HG03045 (cell line): ENCODE results near the gene STX16.

Source experiments
- ATAC-seq: cut with Tn5 transposase; IDR thresholded peaks from one replicate; pipeline ENCODE4 v1.9.1; 2021; ENCODE audit warnings: mild to moderate bottlenecking, moderate library complexity; ENCODE audit not compliant: unreplicated experiment

STX16 gene

DNA sequence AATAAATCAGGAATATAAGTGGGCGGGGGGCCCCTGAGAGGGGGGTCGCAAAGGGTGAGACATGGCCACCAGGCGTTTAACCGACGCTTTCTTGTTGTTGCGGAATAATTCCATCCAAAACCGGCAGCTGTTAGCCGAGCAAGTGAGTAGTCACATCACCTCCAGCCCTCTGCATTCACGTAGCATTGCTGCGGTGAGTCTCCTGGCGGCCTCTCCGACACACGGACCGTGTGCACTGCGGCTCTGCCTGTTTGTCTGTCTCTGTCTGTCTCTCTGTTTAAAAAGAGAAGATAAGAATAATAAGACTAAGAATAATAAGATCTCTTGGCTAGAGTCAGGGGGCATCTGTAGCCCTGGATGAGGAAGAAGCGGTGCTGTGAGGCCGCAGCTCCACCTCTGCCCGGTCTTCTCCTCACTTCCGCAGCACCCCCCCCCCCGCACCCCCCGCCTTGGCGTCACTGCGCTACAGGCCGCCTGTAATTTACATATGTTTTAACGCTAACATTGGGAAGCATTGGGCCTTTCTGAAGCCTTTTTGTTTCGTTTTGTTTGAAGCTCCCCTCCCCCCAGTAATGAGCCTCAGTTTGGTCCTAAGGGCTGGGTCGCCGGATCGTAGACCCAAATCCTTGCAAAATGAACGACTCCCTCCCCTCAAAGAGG, 993 bp downstream of the STX16 start:
- peak; percentile 35 for ATAC-seq

DNA sequence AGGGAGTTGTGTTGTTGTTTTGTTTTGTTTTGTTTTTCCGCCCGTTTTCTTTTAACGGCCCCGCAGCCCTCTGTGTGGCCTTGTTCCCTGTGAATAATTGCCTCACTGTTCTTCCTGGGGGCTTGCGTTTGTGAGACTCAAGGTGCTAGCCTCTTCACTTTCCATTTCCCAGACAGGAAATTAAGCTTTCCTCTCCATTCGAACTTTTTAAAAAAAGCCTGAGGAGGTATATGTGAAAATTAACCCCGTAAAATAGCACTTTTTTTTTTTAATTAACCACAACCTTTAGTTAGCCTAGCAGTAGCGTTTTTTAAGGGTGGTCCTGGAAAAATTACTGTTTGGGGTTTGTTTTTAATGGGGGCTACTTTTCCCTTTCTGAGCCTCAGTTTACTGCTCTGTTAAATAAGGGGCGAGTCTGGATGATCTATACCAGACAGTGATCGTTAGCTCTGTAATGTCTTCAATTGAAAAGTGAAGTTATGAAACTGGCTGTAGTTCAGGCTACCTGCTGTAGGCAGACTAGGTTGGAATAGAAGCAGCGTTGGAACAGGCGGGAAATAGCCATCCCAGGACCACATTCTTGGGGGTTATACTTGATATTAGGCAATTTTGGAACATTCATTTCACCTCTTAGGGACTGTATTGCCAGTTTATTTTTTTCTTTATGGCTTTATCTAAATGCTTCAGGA, 1.7 kb downstream of the STX16 start:
- ATAC-seq: peak; percentile 6

DNA sequence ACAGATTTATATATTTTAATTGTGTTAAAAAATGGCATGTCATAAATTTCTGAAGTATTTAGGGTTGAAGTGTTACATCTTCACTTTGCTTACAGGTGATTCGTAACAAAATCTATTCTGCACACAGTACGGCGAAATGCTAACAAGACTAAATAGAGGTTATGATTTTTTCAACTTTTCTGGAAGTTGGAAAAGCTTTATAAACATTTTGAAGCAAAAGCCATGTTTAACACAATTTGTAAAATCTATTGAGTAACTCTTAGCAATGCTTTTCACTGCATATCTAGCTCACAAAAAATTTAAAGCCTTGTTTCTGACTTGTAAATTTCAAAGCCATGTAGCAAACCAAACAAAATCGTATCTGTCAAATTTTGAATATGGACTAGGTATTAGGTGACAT, 3.3 kb downstream of the STX16 start:
- ATAC-seq: no peak

DNA sequence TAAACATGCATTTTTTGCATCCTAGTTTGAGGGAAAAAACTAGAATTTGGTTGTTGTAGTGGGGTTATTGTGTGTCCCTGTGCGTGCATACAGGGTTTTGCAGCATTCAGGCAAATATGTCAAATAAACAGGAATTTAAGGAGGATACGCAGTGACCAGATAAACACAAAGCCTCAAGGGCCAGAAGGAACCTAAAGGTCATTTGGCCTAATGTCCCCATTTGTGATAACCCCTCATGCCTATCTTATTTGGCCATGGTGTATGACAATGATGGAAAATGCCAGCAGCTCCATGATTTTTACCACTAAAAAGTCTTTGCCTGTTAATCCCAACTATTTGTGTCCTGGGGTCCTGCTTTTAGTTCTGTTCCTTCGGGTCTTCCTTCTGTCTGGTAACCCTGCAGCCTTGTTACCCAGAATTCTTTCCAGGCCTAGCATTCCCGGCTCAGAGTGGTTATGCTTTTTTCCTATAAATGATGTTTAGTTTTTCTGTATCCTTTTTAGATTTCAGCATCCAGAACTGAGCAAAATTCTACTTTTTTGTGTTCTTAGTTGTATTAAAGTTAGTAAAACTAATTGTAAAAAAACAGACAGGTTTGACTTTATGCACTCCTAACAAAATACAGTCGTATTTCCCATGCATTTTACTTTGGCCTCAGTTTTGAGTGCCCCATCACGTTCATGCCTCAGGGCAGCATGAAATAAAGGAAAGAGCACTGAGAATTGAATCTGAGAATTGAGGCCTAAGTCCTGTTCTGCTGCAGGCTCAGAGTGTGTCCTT, 4.4 kb downstream of the STX16 start:
- ATAC-seq: no peak

DNA sequence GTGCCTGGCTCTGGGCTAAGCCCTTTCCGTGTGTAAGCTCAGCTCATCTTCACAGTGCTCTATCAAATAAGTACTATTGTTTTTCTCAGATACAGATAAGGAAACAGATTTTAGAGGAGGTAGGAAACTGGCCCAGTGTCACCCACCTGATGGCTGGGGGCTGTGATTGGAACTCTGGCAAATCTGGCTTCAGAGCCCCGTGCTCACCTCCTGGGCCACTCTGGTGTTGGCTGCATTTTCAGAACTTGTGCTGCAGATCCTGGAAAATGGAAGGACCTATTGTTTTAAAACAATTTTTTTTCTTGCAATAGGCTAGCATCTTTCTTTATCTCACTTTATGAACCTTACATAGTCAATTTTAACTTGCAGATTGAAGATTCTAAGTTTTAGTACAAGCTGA, 5.7 kb downstream of the STX16 start:
- ATAC-seq: no peak

DNA sequence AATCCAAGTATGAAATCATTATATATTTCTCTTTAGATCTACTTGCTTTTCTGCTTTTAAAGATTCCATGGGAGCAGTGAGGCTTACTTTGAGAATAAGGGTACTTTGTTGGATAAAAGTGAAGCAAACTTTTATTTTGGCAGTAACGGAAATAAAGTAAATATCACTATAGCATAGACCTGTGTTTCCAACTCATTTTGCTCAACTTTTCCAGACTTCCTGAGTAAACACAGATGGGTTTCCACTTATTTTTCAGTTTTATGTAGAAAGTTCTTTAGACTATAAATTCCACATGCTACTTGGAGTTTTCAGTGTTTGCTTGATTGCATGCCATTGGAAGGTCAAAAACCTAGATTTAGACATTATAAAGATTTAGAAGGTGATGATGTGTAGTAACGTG, 6.2 kb downstream of the STX16 start:
- no peak for ATAC-seq

DNA sequence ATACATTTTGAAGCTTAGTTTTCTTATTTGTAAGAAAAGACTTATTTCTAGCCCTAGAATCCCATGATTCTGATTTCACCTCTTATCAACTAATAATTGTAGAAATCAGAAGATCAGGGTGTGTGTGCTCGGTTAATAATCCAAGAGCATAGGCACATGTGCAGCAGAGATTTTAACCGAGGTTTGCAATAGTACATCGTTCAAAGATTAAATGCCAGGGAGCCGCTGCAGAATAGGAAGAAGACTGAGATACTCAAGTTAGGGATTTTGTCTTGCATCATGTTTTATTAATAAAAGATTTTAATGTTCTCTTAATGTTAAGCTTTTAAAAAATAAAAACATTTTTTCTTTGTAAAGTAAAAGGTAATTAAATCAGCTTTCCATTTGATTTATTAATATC, 6.9 kb downstream of the STX16 start:
- no peak for ATAC-seq

DNA sequence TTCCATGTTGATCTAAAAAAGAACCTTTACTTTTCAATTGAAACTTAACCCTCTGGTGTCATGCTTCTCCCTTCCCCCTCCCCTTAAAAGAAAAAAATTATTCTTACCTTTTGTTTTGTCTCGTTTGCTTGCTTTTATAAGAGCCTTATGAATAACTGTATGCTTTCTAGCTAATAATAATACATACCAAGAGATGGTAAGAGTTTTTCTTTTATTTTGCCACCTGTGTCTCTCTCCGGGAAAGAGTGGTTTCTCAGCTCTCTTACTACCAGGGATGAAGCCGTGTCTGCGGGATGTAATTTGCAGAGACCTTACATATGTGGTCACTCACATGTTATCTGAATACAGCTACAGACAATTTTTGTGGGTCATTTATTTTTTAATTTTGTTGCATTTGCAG, 7.7 kb downstream of the STX16 start:
- no peak for ATAC-seq

DNA sequence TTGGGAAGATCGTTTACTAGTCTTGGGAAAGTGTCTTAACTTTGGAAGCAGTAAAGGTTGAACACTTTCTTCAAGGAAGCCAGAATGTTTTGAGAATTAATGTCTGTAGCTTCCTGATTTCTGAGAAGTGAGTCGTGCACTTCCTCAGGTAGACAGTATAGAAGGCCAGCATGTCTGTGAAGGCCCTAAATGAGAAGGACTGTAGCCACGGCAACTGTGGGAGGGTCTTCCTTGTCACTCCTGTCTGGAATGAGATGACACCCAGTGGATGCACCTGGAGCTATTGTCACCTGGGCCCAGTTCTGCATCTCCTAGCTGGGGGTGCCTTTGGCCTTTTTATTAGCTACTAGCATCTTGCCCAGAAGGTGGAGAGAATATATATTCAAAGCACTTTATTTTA, 8.8 kb downstream of the STX16 start:
- ATAC-seq: no peak

DNA sequence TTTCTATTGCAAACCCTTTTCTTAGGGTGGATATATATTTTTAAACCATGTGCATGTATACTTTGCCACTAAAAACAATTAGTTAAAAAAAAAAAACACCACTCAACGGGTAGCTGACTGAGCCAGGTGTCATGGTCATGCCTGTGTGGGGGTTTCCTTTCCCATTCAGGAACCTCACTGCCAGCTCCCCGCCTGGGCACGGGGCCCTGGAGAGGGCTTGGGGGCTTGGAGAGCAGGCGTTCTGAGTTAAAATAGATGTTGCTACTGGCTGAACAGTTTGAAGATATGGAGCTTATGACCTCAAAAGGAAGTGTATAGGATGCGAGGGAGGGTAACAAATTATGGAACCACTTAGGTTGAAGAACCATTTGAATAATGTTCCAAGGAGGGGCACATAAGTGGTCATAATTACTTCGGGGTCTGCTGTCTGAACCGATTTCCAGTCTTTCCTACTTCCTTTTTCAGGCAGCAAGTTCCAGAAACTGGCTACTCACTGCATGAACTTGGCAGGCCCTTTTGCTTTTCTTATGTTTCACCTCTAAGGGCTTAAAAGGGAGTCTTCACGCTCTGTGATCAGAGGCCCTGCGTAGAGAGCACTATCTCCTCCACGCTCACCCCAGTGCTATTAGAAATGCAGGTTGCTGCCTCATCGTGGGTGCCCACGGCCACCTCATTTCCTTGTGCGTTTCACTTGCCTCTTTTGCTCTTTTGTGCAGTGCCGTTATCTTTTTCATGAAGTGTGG, 9.9 kb downstream of the STX16 start:
- ATAC-seq: no peak

DNA sequence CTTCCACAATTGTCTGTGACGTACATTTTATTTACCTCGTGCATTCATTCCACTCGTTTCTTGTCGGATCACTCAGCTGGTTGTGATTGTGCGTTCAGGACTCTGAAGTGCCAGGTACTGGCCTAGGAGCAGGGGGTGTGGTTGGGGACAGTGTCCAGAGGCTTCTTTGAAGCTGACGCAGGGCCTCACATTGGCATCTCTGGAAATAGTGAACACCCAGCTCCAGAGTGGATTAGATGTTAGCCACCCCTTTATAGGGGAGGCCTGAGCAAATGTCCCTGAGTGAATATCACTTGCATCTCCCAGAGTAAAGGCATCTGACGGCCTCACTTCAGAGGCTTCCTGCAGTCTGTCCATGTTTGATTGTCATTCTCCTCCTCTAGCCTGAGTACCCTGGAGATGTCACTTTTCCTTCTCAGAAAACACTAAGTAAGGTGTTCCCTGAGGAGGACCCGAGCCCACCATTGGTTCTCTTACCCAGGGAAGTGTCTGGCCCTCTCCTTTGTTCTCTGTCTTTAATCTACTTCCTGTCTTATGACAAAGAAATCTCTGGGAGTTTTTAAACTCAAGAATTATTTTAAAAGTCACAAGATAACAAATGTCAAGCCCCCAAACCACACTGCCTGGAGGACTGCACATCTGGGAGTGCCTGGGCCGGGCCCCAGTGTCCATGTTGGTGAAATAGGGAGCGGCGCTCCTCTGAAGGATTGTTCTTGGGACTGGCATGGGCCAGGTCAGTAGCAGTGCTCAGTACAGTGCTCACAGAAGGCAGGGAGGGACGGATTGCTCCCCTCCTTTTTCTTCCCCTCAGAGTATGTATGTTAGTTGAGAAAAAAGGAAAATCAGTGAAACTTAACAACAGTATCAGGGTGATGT, 10.8 kb downstream of the STX16 start:
- no peak for ATAC-seq

DNA sequence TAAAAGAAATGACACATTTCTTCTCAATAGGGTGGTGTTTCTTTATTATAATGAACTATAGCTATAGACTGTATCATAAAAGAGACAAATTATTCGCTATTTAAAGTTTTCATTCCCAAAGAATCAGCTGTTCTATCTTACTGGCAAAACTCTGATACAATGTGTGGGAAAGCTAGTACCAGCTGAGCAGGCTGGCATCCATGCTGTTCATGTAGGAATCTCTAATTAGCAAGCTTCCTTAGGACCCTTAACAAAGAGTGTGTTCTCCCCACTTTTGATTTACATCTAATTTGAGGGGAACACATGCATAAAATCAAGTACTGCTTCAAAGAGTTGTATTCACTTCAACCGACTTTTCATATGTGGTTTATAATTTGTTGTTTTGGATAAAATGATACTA, 13.2 kb downstream of the STX16 start:
- no peak for ATAC-seq

DNA sequence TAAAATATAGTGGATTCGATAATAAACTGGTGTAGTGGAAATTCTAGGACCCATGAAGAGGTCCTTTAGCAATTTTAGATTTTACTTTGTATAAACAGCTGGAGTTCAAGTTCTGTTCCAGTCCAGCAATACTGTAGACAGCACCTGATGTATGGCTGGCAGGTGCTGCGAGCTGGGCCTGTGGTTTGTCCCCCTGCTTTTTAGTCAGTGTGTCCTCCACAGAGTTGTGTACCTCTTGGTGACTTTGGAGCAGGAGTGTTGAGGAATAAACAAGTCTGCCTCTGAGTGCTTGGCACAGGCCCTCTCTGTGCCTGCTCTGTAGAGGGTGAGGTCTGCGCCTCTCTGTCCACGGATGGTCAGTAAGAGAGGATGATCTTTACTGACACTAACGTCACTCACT, 13.8 kb downstream of the STX16 start:
- ATAC-seq: no peak

DNA sequence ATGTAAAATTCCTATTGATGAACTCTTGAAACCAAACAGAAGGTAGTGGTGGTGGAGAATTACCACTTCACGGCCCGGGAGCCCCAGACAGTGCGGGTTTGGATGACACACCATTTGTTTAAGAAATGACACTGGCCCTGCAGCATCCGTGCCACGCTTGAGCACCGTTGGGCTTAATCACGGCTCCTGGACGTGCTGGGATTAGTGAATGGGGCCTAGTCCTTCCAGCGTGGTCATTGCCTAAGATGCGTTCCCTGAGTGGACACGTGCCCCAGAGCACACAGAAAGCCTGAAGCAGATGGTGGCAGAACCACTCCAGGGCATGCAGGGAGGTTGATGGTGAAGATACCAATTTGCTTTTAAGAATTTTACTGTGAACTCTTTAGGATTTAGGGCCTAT, 14.5 kb downstream of the STX16 start:
- ATAC-seq: no peak

DNA sequence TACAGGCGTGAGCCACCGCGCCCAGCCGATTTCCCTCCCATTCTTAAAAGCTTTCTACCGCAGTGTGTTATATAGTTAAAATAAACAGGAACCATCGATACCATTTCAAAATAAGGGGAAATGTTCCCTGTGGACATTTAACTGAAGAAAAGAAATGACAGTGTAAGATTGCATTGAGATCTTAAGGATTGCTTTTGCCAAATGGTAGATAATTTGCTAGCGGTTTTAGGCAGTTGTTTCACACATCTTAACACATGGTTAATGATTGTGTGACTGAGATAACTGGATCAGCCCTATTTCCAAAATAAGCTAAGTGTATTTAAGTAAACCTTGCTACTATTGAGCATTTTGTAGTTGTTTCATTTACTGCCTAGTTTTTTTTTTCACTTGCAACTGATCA, 15.6 kb downstream of the STX16 start:
- no peak for ATAC-seq

DNA sequence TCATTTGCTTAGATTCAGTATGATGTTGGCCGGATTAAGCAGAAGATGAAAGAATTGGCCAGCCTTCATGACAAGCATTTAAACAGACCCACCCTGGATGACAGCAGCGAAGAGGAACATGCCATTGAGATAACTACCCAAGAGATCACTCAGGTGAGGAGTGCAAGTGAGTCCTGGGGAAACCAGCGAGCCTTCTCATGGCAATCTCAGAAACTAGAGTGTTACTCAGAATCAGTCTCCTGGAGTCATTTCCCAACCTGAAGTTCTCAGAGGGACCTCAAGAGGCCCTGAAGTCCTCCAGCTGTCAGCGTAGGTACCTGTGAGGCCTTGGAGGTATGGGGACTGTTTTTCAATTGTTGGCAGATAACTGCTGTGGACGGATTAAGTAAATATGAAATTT, 16.9 kb downstream of the STX16 start:
- no peak for ATAC-seq

DNA sequence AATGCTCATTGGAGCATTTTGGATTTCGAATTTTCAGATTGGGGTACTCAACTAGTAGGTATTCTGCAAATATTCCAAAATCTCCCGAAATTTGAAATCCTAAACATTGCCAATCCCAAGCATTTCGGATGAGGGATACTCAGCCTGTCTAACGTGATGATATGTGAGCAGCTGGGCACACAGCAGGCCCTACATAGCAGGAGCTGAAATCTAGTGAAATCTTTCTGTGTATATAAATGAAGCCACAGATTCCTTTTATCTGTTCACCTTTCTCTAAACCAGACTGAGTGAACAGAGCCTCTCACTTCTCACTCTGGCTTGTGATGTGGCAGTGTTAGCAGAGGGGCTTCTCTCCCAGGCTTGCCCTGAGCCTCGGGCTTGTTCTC, 17.8 kb downstream of the STX16 start:
- no peak for ATAC-seq

DNA sequence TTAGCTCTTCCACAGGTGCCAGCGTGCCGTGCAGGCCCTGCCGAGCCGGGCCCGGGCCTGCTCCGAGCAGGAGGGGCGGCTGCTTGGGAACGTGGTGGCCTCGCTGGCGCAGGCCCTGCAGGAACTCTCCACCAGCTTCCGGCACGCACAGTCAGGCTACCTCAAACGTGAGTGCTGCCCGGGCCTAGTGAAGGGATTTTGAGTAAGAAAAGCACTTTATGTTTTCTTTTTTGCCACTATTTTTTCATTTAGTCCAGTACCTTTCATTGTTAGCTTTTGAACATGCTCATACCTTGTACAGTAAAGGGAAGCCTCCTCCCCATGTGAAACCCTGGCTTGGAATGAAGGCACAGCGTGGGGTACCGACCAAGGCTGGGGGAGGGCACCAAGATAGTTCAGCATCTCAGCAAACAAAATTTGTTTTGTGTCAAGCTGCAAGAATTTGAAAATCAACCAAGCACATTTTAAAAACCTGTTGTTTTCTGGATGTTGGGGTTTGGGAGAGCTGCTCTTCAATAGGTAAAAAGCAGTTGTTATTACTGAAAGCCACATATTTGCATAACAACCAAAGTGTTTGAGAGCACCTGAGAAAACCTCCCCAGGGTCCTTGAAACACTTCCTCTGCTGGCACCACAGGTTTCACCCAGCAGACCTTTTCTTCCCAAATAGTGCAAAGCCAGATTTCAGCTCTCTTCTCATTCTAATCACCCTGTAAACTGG, 18.4 kb downstream of the STX16 start:
- ATAC-seq: peak; percentile 56

DNA sequence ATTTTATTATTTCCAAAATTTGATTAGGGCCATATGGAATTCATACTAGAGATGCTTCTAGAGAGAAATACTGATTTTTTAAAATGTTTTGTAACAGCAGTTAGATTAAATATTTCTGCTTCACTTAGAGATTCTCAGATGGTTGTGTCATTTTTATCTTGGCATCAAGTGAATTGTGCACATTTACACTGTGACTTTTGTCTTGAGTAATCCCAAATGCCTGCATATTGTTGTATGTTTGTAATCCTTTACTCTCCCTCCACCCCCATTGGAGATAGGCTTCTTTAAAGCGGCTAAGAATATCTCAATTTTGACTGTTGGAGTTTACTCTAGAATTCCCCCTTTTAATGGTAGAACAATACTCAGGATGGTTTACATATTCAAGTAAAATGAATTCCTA, 19.0 kb downstream of the STX16 start:
- ATAC-seq: no peak

DNA sequence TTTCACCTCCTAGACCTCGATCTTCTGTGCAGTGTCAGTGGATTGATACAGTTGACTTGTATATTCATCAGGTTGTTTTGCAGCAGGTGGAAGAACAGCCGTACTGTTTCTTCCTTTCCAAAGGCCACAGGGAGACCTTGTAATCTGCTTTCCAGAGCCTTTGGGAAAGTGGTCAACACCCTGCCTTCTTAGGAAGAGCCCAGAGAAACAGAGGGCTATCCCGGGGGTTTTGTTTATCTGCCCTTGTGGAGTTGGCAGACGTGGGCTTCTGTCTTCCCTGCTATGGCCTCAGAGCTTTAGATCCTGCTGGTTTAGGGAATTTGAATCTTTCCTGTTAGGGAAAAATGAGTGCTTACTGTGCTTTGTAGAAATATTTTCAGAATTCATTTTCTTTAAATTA, 19.6 kb downstream of the STX16 start:
- no peak for ATAC-seq
